OCI-LY7 (cell line): Measurements from ENCODE around the gene ELL.

ENCODE experiments used
- EZH2phosphoT487 ChIP-seq: fragments of 200-600 bp; sonication (generic); IDR thresholded peaks from 2 replicates; pipeline ENCODE4 v1.6.1; 2018; ENCODE audit warnings: low read depth, borderline replicate concordance, mild to moderate bottlenecking, mixed run types, antibody characterized with exemption, low read length, moderate library complexity, mixed read lengths
- TF ChIP-seq, protein P1 (sequence below): fragments of 200-600 bp; sonication (generic); conservative IDR thresholded peaks from 2 replicates; pipeline ENCODE4 v1.5.1; 2014; ENCODE audit warnings: mild to moderate bottlenecking, antibody characterized with exemption, low read length, moderate library complexity, mixed read lengths

DNA sequence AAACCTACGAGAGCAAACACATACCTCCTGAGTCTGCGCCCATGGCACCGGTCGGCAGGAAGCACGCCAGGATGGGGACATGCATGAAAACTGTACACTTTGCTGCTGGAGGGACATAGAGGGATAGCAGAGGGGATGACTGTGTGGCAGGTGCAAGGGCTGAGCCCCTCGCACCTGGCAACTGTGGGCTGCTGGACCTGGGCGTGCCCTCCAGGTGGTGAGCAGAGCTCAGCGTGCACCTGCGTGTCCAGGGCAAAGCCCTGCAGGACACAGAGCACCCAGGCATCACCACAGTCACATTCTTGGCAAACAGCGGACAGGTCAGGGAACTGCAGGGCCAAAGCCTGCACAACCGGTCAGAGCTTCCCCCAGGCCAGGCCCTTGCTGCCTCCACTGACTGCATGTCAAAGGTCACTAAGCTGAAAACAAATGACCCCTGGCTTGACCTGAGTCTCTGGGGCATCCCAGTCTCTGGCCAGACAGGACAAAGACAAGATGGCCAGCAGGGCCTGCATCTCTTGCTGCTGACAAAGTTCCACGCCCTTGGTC is 75.0 kb downstream of the ELL start:
- TF ChIP-seq, protein P1, sequence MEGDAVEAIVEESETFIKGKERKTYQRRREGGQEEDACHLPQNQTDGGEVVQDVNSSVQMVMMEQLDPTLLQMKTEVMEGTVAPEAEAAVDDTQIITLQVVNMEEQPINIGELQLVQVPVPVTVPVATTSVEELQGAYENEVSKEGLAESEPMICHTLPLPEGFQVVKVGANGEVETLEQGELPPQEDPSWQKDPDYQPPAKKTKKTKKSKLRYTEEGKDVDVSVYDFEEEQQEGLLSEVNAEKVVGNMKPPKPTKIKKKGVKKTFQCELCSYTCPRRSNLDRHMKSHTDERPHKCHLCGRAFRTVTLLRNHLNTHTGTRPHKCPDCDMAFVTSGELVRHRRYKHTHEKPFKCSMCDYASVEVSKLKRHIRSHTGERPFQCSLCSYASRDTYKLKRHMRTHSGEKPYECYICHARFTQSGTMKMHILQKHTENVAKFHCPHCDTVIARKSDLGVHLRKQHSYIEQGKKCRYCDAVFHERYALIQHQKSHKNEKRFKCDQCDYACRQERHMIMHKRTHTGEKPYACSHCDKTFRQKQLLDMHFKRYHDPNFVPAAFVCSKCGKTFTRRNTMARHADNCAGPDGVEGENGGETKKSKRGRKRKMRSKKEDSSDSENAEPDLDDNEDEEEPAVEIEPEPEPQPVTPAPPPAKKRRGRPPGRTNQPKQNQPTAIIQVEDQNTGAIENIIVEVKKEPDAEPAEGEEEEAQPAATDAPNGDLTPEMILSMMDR: no peak
- TF ChIP-seq EZH2phosphoT487: no peak
